Measurements from ENCODE around the gene OST4. TPM values are rescaled to one million over a fixed set of nuclear protein-coding genes. Genes with fewer than 3 reads are reported as not detected.

The OST4 gene
- total and polyA plus RNA-seq, 10 of the 15 experiments (the other 5 are each of a cell fraction or from before 2014, with no cell fraction given): 270 to 1,543 (median 523) TPM

GRCh38 chr2:27084297-27085061, 13.0 kb upstream of the OST4 start:
- no peak overlapping the region for H3K27ac ChIP-seq (ENCODE audit: control insufficient read depth, insufficient read depth)
- no peaks in the 10 kb centered on the region for H3K27me3 ChIP-seq (replicated peaks in 1 of 2; ENCODE audit: control insufficient read depth in 2 of 2, insufficient read depth in 2 of 2, low read length in 1 of 2)
- DNase-seq (ENCODE audit: low read depth, low spot score): no peak
- peaks cover 25% of the 10 kb centered on the region for H3K4me1 ChIP-seq (ENCODE audit: control insufficient read depth, insufficient read depth, low read length)
- H2AFZ ChIP-seq (ENCODE audit: control insufficient read depth, low read depth, low read length): no peak overlapping the region
- H3K36me3 ChIP-seq (ENCODE audit: control insufficient read depth in 2 of 2, insufficient read depth in 2 of 2, low read length in 1 of 2): no peaks in the 10 kb centered on the region
- no peaks in the 10 kb centered on the region for H3K79me2 ChIP-seq (ENCODE audit: control insufficient read depth, insufficient read depth, low read length)
- ATAC-seq: no peak
- intact Hi-C loops (cut with micrococcal nuclease; ENCODE audit: unreplicated experiment) (no loop called here), in situ Hi-C loops (cut with MboI) (loop anchor here (10.0 kb wide), 1 partner anchor 120 kb away; no protein-coding TSS in a partner anchor)
- H3K4me2 ChIP-seq (ENCODE audit: control insufficient read depth, insufficient read depth): no peak overlapping the region
- TF ChIP-seq NR2F1 (conservative IDR thresholded peaks at IDR 0.05) (no peak), ZBTB33 (IDR thresholded peaks at IDR 0.05) (no peak), PRDM15 (CRISPR knock-in tag; IDR thresholded peaks at IDR 0.05) (no peak), IKZF2 (IDR thresholded peaks at IDR 0.05) (no peak), PKNOX1 (IDR thresholded peaks at IDR 0.05) (no peak), SUPT20H (IDR thresholded peaks at IDR 0.05; ENCODE audit: borderline replicate concordance, control insufficient read depth, low read depth, low read length) (no peak), CEBPZ (IDR thresholded peaks at IDR 0.05; ENCODE audit: low read depth, low read length) (no peak)
- POLR2A ChIA-PET: interaction anchor here (1.1 to 4.9 kb wide), 4 partner anchors 12 to 50 kb away, joined by 5 to 43 read pairs (median 20); partner anchors contain the start of genes AGBL5 and OST4
- no peaks in the 10 kb centered on the region for H4K20me1 ChIP-seq (ENCODE audit: control insufficient read depth, insufficient read depth)
- no peak overlapping the region for H3K9ac ChIP-seq (ENCODE audit: control insufficient read depth, insufficient read depth, low read length)
- CTCF ChIA-PET: interaction anchor here (0.9 to 8.6 kb wide), 8 partner anchors 11 to 218 kb away, joined by 3 to 85 read pairs (median 9); partner anchors contain the start of gene AGBL5
- FAIRE-seq: no peak
- BruUV-seq (replicated peaks): no TSS peak
- SMC1A ChIA-PET (ENCODE audit: uncharacterized antibody, unreplicated experiment): interaction anchor here (1.2 to 3.6 kb wide), 6 partner anchors 10 to 123 kb away, joined by 3 to 19 read pairs (median 6); partner anchors contain the start of gene AGBL5
- no peaks in the 10 kb centered on the region for H3K9me3 ChIP-seq (replicated peaks; ENCODE audit: control insufficient read depth, insufficient read depth, low read length)
- 77% methylated on average over 6 of the region's 6 CpGs for WGBS (ENCODE audit: insufficient coverage, insufficient replicate concordance, low lambda C conversion rate, missing lambda C conversion rate)
- no peak overlapping the region for H3K4me3 ChIP-seq
- RAD21 ChIA-PET (ENCODE audit: unreplicated experiment): interaction anchor here (1.5 to 1.8 kb wide), 2 partner anchors 122 to 123 kb away, joined by 5 to 11 read pairs; no protein-coding TSS in a partner anchor
